Lower leg skin (tissue), 4 donors: ENCODE data around the gene FGF22. TPM values are rescaled to one million over a fixed set of nuclear protein-coding genes. Genes with fewer than 3 reads are reported as not detected.
"Not testable (repeated sequence)": the region's sequence is repeated elsewhere in the genome, so short reads cannot be mapped to it uniquely, and the experiment has no call there.

ENCODE experiments used
- DNase-seq, 2 donors: peaks; one replicate each; pipeline ENCODE4 v3.0.0-alpha.2; 2019; ENCODE audit warnings: low spot score in 2 of 2
- H3K4me3 ChIP-seq: fragments of 200-600 bp; sonication (generic); 2 replicates; pipeline ENCODE4 v1.5.1; 2017; ENCODE audit warnings: mild to moderate bottlenecking, low read depth; ENCODE audit not compliant: poor library complexity, severe bottlenecking
- CTCF ChIP-seq, 3 donors: fragments of 450-650 bp; IDR thresholded peaks; one replicate each; pipeline ENCODE4 v1.5.1; 2016; ENCODE audit warnings: antibody characterized with exemption in 3 of 3, mild to moderate bottlenecking in 3 of 3, moderate library complexity in 2 of 3
- POLR2A ChIP-seq, 2 donors: fragments of 450-650 bp; IDR thresholded peaks; one replicate each; pipeline ENCODE4 v1.6.1; 2016 to 2017; ENCODE audit warnings: antibody characterized with exemption in 2 of 2, mild to moderate bottlenecking in 1 of 2, moderate library complexity in 1 of 2
- WGBS, 2 donors: methylation state at CpG; one replicate each; pipeline ENCODE4 v1.1.5; 2018; 5-methylcytosine and 5-hydroxymethylcytosine counted together
- intact Hi-C: fragments of 100-400 bp; cut with DNase I; formaldehyde crosslinking; loops from one replicate; pipeline ENCODE4 v1.15.0; 2023; ENCODE audit warnings: low total_unique reads
- total RNA-seq, 4 donors: library from RNA; depleted of rRNA; stranded (reverse); fragments of >200 nt; gene quantifications; one replicate each; pipeline ENCODE4 v1.1.0, GENCODE V29; 2016

Gene FGF22
- total RNA-seq, 4 donors from 2014 or later: 16.1 to 41.8 (median 25.6) TPM

GRCh38 chr19:623175-623916 is 16.3 kb upstream of the FGF22 start:
- 83 to 86% methylated on average over 17 to 18 of the region's 44 CpGs for WGBS, 2 donors
- no peak for TF ChIP-seq POLR2A (IDR thresholded peaks at IDR 0.05)
- TF ChIP-seq CTCF (IDR thresholded peaks at IDR 0.05): no peak
- intact Hi-C loops: no loop called here

GRCh38 chr19:623974-624373 is 15.7 kb upstream of the FGF22 start:
- no peak for DNase-seq
- 80 to 81% methylated on average over 24 of the region's 24 CpGs for WGBS, 2 donors
- intact Hi-C loops: no loop called here
- TF ChIP-seq CTCF (IDR thresholded peaks at IDR 0.05) (no peak), POLR2A (IDR thresholded peaks at IDR 0.05) (no peak)
- H3K4me3 ChIP-seq: no peak overlapping the region

More at GRCh38 chr19:623175-623916, 16.3 kb upstream of the FGF22 start:
- DNase-seq: no peak
- no peak overlapping the region for H3K4me3 ChIP-seq

- WGBS, 2 donors: 90 to 93% methylated on average over 5 to 24 of the region's 24 CpGs
- H3K4me3 ChIP-seq: no peak overlapping the region
- TF ChIP-seq POLR2A (IDR thresholded peaks at IDR 0.05) (no peak), CTCF (IDR thresholded peaks at IDR 0.05) (no peak)
- intact Hi-C loops: no loop called here
- DNase-seq: no peak
Measured at GRCh38 chr19:624433-625109, 15.1 kb upstream of the FGF22 start.

- H3K4me3 ChIP-seq: no peak overlapping the region
- DNase-seq: no peak
- TF ChIP-seq CTCF (IDR thresholded peaks at IDR 0.05) (no peak), POLR2A (IDR thresholded peaks at IDR 0.05) (no peak)
- 91 to 93% methylated on average over 5 of the region's 5 CpGs for WGBS, 2 donors
- intact Hi-C loops: no loop called here
Measured at GRCh38 chr19:625257-625656, 14.4 kb upstream of the FGF22 start.

- WGBS, 2 donors: 61 to 65% methylated on average over 7 of the region's 7 CpGs
- intact Hi-C loops, H3K4me3 ChIP-seq: not testable (repeated sequence)
Measured at GRCh38 chr19:626566-626965, 13.1 kb upstream of the FGF22 start.

GRCh38 chr19:628168-628567 is 11.5 kb upstream of the FGF22 start:
- TF ChIP-seq POLR2A (IDR thresholded peaks at IDR 0.05) (no peak), CTCF (IDR thresholded peaks at IDR 0.05) (no peak)
- intact Hi-C loops: no loop called here
- H3K4me3 ChIP-seq: no peak overlapping the region
- no peak for DNase-seq
- WGBS, 2 donors: 84 to 89% methylated on average over 18 to 19 of the region's 19 CpGs

More at GRCh38 chr19:626566-626965, 13.1 kb upstream of the FGF22 start:
- DNase-seq: not testable (repeated sequence)

GRCh38 chr19:629515-629914 is 10.2 kb upstream of the FGF22 start:
- 84 to 88% methylated on average over 23 to 24 of the region's 25 CpGs for WGBS, 2 donors
- intact Hi-C loops, H3K4me3 ChIP-seq, DNase-seq: not testable (repeated sequence)
